Smooth muscle cell (in vitro differentiated cells): ENCODE measurements around the gene MLF2. TPM values are rescaled to one million over a fixed set of nuclear protein-coding genes. Genes with fewer than 3 reads are reported as not detected.

Experiments
- DNase-seq: peaks from one replicate; lab custom pipeline; 2025; ENCODE audit not compliant: unreplicated experiment; lab: John Stamatoyannopoulos, UW
- H2AFZ ChIP-seq: fragments of 200-600 bp; sonication (generic); 2 replicates; pipeline ENCODE4 v1.6.0; 2016; ENCODE audit warnings: antibody characterized with exemption, low read depth, mild to moderate bottlenecking
- H3F3A ChIP-seq: fragments of 200-600 bp; sonication (generic); 2 replicates; pipeline ENCODE4 v1.6.0; 2017; ENCODE audit warnings: antibody characterized with exemption, low read depth
- H3K27ac ChIP-seq: fragments of 200-600 bp; sonication (generic); 2 replicates; pipeline ENCODE4 v1.5.1; 2016; ENCODE audit warnings: low read depth, mild to moderate bottlenecking
- H3K27me3 ChIP-seq: fragments of 200-600 bp; sonication (generic); 2 replicates; pipeline ENCODE4 v1.6.1; 2016; ENCODE audit warnings: low read depth, mild to moderate bottlenecking
- H3K36me3 ChIP-seq: fragments of 200-600 bp; sonication (generic); 2 replicates; pipeline ENCODE4 v1.5.1; 2016; ENCODE audit warnings: low read depth
- H3K4me1 ChIP-seq: fragments of 200-600 bp; sonication (generic); 2 replicates; pipeline ENCODE4 v1.5.1; 2016; ENCODE audit warnings: low read depth
- H3K4me2 ChIP-seq: fragments of 200-600 bp; sonication (generic); 2 replicates; pipeline ENCODE4 v1.6.0; 2016; ENCODE audit warnings: mild to moderate bottlenecking
- H3K4me3 ChIP-seq: fragments of 200-600 bp; sonication (generic); 2 replicates; pipeline ENCODE4 v1.5.1; 2016; ENCODE audit warnings: mild to moderate bottlenecking
- H3K79me2 ChIP-seq: fragments of 200-600 bp; sonication (generic); 2 replicates; pipeline ENCODE4 v1.6.0; 2016; ENCODE audit warnings: low read depth, mild to moderate bottlenecking
- H3K9ac ChIP-seq: fragments of 200-600 bp; sonication (generic); 2 replicates; pipeline ENCODE4 v1.6.0; 2016; ENCODE audit warnings: low read depth
- H3K9me3 ChIP-seq: fragments of 200-600 bp; sonication (generic); replicated peaks from 2 replicates; pipeline ENCODE4 v1.5.1; 2016; ENCODE audit warnings: low read depth
- H4K20me1 ChIP-seq: fragments of 200-600 bp; sonication (generic); 2 replicates; pipeline ENCODE4 v1.6.0; 2016; ENCODE audit warnings: low read depth
- CTCF ChIP-seq: fragments of 200-600 bp; sonication (generic); IDR thresholded peaks from 2 replicates; pipeline ENCODE4 v1.5.1; 2017; ENCODE audit warnings: borderline replicate concordance, mild to moderate bottlenecking, antibody characterized with exemption; ENCODE audit not compliant: insufficient read depth, poor library complexity, severe bottlenecking
- WGBS: methylation state at CpG from one replicate; pipeline ENCODE4 v1.1.7; 2016; ENCODE audit warnings: low lambda C conversion rate; 5-methylcytosine and 5-hydroxymethylcytosine counted together
- polyA plus RNA-seq: library from polyadenylated mRNA; unstranded; fragments of >200 nt; fragmentation: Nextera tagmentation; extraction: Ambion mirVana; gene quantifications from 2 replicates; pipeline ENCODE4 v1.2.1, GENCODE V29; 2016
- total RNA-seq: library from RNA; depleted of rRNA; stranded (reverse); fragments of >200 nt; gene quantifications from 2 replicates; pipeline ENCODE4 v1.2.3, GENCODE V29; 2014

Gene MLF2
- total and polyA plus RNA-seq, 2 experiments from 2014 or later = 185 to 381 TPM

- peaks cover 22% of the 10 kb centered on the region for H3K79me2 ChIP-seq
- no peak overlapping the region for H3K4me3 ChIP-seq
- TF ChIP-seq CTCF = no peak
Observed at GRCh38 chr12:6771091-6771495, 18.2 kb upstream of the MLF2 start.

GRCh38 chr12:6770600-6770999 is 17.7 kb upstream of the MLF2 start:
- Histone ChIP-seq H2AFZ (no peak overlapping the region), H4K20me1 (peaks cover 46% of the 10 kb centered on the region), H3K79me2 (peaks cover 22% of the 10 kb centered on the region), H3K4me1 (peaks cover 40% of the 10 kb centered on the region), H3K27me3 (peaks cover 7% of the 10 kb centered on the region), H3K9ac (no peak overlapping the region), H3K9me3 (no peaks in the 10 kb centered on the region), H3K36me3 (no peaks in the 10 kb centered on the region), H3F3A (peaks cover 9% of the 10 kb centered on the region), H3K4me2 (no peak overlapping the region), H3K4me3 (no peak overlapping the region), H3K27ac (no peak overlapping the region)
- DNase-seq = no peak
- no peak for TF ChIP-seq CTCF
- WGBS = 92% methylated on average over 10 of the region's 10 CpGs

More at GRCh38 chr12:6771091-6771495, 18.2 kb upstream of the MLF2 start:
- DNase-seq = no peak
- no peaks in the 10 kb centered on the region for H3K36me3 ChIP-seq
- H3K27ac ChIP-seq = no peak overlapping the region
- H3K27me3 ChIP-seq = peaks cover 7% of the 10 kb centered on the region
- no peak overlapping the region for H2AFZ ChIP-seq
- H3K4me1 ChIP-seq = peaks cover 40% of the 10 kb centered on the region
- peaks cover 46% of the 10 kb centered on the region for H4K20me1 ChIP-seq
- H3K4me2 ChIP-seq = no peak overlapping the region
- no peaks in the 10 kb centered on the region for H3K9me3 ChIP-seq
- H3K9ac ChIP-seq = no peak overlapping the region
- WGBS = 100% methylated on average over 4 of the region's 4 CpGs
- peaks cover 9% of the 10 kb centered on the region for H3F3A ChIP-seq

- Histone ChIP-seq H3K36me3 (no peaks in the 10 kb centered on the region), H3K79me2 (peaks cover 22% of the 10 kb centered on the region), H3K27me3 (peaks cover 7% of the 10 kb centered on the region), H4K20me1 (peaks cover 46% of the 10 kb centered on the region), H3K9me3 (no peaks in the 10 kb centered on the region), H2AFZ (no peak overlapping the region), H3K4me3 (no peak overlapping the region), H3F3A (peaks cover 10% of the 10 kb centered on the region), H3K4me2 (no peak overlapping the region), H3K4me1 (peaks cover 43% of the 10 kb centered on the region), H3K27ac (no peak overlapping the region), H3K9ac (no peak overlapping the region)
- TF ChIP-seq CTCF = no peak
- 97% methylated on average over 10 of the region's 12 CpGs for WGBS
- DNase-seq = no peak
Observed at GRCh38 chr12:6770094-6770493, 17.2 kb upstream of the MLF2 start.

GRCh38 chr12:6769666-6770065 is 16.7 kb upstream of the MLF2 start:
- 79% methylated on average over 3 of the region's 4 CpGs for WGBS
- Histone ChIP-seq H3K27ac (no peak overlapping the region), H2AFZ (no peak overlapping the region), H3K9me3 (no peaks in the 10 kb centered on the region), H3K36me3 (no peaks in the 10 kb centered on the region), H3F3A (peaks cover 14% of the 10 kb centered on the region), H3K4me1 (peaks cover 47% of the 10 kb centered on the region), H3K4me2 (no peak overlapping the region), H3K27me3 (peaks cover 7% of the 10 kb centered on the region), H3K79me2 (peaks cover 22% of the 10 kb centered on the region), H4K20me1 (peaks cover 46% of the 10 kb centered on the region), H3K9ac (no peak overlapping the region), H3K4me3 (no peak overlapping the region)
- no peak for TF ChIP-seq CTCF
- DNase-seq = no peak
